ENCODE measurements around the gene NDNF.

Gene NDNF

GRCh38 chr4:121009578-121010478 is 62.5 kb downstream of the NDNF start:
- DNase-seq = no peak

DNA sequence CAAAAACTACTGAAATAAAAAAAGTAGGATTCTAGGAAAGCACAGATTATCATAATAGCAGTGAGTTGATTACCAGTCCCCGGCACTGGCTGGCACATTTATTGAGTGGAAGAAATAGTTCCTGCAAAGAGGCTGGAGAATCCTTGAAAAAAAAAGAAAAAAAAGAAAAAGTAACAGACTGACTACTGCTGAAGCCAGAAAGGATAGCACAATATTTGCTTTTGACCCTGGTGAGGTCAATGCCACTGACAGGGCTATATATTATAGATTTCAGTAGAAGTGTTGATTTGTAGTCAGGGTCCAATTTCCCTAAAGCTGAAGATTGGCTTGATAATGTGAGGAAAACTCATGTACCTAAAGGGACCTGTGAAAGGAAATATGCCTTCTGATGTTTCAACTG is 64.7 kb downstream of the NDNF start:
- DNase-seq = no peak

- DNase-seq = no peak
Measured at GRCh38 chr4:121003863-121004262, 68.5 kb downstream of the NDNF start.

- DNase-seq = no peak
Measured at GRCh38 chr4:120995266-120996010, 76.9 kb downstream of the NDNF start.

- DNase-seq = no peak
Measured at GRCh38 chr4:120994521-120994920, 77.8 kb downstream of the NDNF start.

DNA sequence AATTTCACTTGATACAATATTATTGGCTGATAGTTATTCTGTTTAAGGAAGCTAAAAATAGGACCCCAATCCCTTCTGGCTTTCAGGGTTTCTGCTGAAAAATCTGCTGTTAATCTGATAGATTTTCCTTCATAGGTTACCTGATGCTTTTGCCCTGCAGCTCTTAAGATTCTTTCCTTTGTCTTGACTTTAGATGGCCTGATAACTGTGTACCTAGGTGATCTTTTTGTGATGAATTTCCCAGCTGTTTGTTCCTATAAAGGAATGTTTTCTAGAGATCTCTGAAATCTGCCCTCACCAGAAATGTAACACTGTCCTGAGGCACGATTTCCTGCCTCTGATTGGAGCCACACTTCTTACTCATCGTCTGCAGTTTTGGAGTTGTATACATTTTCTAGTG is 80.5 kb downstream of the NDNF start:
- no peak for DNase-seq

DNA sequence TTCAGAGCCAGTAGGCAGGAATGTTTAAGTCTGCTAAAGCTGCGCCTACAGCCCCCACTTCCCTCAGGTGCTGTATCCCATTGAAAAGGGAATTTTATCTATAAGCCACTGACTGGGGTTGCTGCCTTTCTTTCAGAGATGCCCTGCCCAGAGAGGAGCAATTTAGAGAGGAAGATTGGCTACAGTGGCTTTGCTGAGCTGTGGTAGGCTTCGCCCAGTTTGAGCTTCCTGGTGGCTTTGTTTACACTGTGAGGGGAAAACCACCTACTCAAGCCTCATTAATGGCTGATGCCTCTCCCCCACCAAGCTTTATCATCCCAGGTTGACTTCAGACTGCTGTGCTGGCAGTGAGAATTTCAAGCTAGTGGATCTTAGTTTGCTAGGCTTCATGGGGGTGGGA is 82.1 kb downstream of the NDNF start:
- no peak for DNase-seq

Measured in CD4-positive, alpha-beta T cell treated with Interleukin-15 for 1 hour (primary cell).